22Rv1 (cell line): ENCODE data around the gene GALK2.

Source experiments
- ZFX ChIP-seq: fragments of 450-650 bp; IDR thresholded peaks from 2 replicates; pipeline ENCODE4 v1.6.1; 2017; ENCODE audit warnings: antibody characterized with exemption, borderline replicate concordance
- TF ChIP-seq, protein P1 (sequence below): fragments of 450-650 bp; IDR thresholded peaks from 2 replicates; pipeline ENCODE4 v1.5.1; 2017; ENCODE audit warnings: mild to moderate bottlenecking

DNA sequence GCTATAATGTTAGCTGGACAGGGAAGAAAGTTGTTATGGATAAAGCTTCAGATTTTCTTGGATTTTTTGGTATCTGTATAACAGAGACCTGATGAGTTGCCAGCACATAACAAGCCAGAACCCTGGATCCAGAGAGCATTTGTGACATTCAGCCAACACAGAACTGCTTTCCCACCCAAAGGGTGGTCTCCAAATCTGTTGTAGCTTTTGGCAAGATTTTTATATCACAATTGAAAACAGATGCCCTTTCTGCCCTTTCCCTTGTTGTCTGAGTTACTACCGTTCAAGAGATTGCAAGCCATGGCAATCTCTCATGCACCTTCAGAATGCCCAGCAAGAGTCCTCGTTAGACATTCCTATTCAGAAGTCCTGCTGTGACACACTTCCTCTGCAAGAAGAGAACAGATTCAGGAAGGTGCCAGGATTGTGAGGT lies 145.4 kb downstream of the GALK2 start:
- TF ChIP-seq, protein P1, sequence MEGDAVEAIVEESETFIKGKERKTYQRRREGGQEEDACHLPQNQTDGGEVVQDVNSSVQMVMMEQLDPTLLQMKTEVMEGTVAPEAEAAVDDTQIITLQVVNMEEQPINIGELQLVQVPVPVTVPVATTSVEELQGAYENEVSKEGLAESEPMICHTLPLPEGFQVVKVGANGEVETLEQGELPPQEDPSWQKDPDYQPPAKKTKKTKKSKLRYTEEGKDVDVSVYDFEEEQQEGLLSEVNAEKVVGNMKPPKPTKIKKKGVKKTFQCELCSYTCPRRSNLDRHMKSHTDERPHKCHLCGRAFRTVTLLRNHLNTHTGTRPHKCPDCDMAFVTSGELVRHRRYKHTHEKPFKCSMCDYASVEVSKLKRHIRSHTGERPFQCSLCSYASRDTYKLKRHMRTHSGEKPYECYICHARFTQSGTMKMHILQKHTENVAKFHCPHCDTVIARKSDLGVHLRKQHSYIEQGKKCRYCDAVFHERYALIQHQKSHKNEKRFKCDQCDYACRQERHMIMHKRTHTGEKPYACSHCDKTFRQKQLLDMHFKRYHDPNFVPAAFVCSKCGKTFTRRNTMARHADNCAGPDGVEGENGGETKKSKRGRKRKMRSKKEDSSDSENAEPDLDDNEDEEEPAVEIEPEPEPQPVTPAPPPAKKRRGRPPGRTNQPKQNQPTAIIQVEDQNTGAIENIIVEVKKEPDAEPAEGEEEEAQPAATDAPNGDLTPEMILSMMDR: no peak
- no peak for TF ChIP-seq ZFX
